NOMO-1 (cell line): Measurements from ENCODE around the gene ABCD4.
"Not testable (repeated sequence)": the region's sequence is repeated elsewhere in the genome, so short reads cannot be mapped to it uniquely, and the experiment has no call there.

Experiments
- DNase-seq, 2 experiments: peaks; one replicate each; lab custom pipeline; 2025; ENCODE audit not compliant: unreplicated experiment in 2 of 2; lab: John Stamatoyannopoulos, UW

The ABCD4 gene

DNA sequence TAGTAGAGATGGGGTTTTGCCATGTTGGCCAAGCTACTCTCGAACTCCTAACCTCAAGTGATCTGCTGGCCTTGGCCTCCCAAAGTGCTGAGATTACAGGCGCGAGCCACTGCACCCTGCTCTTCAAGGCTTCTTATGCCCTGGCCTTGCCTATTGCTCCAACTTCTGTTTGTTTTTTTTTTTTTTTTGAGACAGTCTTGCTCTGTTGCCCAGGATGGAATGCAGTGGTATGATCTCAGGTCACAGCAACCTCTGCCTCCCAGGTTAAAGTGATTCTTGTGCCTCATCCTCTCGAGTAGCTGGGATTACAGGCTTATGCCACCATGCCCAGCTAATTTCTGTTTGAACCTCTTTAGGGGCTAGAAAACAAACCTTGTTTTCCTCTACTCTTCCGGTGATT is 6.0 kb upstream of the ABCD4 start:
- no peak for DNase-seq

GRCh38 chr14:74302152-74302628 is 544 bp downstream of the ABCD4 start:
- DNase-seq, result peak; percentile 49 to 80

- no peak for DNase-seq
These were observed 1.1 kb downstream of the ABCD4 start for GRCh38 chr14:74301594-74302151.

- no peak for DNase-seq
These were observed 3.6 kb downstream of the ABCD4 start for GRCh38 chr14:74299061-74299545.

DNA sequence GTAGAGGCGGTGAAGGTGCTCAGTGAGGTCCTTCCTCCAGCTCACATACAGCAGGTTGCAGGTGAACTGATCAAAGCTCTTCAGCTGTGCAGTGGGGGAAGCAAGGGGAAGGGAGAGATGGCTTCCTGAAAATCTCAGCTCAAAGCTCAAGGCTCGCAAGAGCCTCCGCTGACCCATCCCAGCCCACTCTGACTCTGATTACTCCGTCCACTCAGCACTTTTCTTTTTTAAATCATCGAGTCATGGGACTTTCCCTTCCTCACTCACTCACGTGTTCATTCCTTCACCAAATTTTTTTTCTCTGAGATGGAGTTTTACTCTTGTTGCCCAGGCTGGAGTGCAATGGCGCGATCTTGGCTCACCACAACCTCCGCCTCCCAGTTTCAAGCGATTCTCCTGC is 4.7 kb downstream of the ABCD4 start:
- no peak for DNase-seq

DNA sequence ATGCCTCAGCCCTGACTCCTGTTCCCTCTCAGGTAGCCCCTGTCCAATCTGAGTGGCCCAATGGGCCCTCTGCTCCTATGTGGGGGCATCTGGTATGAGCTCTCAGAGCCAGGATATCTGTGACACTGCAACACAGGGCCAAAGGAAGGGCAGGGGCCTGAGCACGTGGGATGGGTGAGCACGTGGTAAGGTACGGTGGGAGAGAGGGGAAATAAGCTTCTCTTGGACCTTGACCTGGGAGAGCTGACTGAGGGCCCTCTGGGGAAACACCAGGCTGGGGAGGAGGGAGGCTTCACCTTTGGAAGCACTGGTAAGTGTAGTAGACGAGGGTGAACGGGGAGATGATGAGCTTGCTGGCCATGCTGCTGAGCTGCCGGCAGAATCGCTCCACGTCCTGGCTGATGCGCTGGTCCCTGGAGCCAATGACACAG is 6.7 kb downstream of the ABCD4 start:
- no peak for DNase-seq

DNA sequence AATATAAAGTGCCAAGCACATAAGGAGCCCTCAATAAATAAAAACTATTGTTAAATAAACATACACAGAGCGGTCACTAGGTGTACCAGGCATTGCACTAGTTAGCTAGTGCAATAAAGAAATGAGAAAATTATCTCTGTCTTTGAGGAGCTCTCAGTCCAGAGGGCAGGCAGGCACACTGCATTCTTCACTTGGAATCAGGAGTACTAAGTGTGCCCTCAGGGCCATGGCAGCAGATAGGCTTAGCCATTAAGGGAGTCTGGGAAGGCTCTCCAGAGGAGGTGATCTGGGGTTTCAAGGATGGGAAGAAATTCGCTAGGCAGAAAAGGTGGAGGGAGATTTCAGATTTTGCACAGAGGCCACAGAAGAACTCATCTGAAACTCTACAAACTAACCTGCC is 9.1 kb downstream of the ABCD4 start:
- DNase-seq, result no peak

- DNase-seq, result no peak
These were observed 10.7 kb downstream of the ABCD4 start for GRCh38 chr14:74292061-74292460.

GRCh38 chr14:74290415-74290814 is 12.3 kb downstream of the ABCD4 start:
- DNase-seq, result no peak

DNA sequence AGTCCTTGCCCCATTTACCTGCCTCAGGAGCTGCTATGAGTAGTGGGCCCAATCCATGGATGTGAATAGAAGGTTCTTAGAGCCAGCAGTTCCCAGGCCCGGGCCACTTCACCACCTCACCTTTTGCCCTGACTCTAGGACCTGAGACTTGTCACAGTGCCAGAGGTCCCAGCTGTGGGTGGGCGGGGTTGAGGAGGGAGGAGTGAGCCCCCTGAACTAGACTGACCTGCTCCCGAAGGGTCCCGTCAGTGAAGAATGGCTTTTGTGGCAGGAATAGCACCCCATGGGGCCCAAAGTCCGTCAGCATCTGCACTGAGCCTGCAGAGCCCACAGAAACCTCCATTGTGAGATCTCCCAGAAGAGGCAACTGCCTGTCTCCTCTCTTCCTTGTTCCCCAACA is 12.9 kb downstream of the ABCD4 start:
- no peak for DNase-seq

GRCh38 chr14:74286736-74287135 is 16.0 kb downstream of the ABCD4 start:
- no peak for DNase-seq

DNA sequence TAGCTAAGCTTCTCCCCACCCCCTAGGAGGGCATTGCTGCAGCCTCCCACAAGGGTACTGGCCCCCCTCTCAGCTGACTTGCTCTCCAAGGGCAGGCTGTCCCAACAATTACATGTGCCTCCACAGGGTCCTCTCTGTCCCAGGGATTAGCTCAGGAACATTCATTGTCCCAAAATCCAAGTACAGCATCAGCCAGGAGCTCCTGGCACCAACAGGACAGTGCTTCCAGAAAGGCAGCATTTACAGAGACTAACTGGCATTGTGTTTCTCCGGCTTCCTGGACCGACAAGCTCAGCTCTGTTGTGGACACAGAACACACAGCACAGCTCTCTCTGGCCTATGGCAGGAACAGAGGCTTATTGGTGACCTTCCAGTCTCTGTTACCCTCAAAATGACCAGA is 21.7 kb downstream of the ABCD4 start:
- DNase-seq, result no peak

DNA sequence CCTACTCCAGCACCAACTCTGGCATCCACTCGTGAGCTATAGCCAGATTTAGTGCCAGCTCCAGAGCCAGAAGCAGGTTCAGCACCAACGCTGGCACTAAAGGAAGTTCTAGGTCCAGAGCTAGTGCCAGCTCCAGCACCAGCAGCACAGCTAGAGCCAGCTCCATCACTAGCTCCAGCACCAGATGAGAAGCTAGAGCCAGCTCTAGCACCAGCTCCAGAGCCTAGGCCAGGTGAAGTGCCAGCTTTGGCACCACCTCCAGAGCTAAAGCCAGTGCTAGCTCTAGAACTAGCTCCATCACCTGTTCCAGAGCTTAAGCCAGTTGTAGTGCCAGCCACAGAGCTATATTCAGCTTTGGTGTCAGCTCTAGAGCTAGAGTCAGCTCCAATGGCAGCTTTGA is 24.7 kb downstream of the ABCD4 start:
- DNase-seq, result no peak

DNA sequence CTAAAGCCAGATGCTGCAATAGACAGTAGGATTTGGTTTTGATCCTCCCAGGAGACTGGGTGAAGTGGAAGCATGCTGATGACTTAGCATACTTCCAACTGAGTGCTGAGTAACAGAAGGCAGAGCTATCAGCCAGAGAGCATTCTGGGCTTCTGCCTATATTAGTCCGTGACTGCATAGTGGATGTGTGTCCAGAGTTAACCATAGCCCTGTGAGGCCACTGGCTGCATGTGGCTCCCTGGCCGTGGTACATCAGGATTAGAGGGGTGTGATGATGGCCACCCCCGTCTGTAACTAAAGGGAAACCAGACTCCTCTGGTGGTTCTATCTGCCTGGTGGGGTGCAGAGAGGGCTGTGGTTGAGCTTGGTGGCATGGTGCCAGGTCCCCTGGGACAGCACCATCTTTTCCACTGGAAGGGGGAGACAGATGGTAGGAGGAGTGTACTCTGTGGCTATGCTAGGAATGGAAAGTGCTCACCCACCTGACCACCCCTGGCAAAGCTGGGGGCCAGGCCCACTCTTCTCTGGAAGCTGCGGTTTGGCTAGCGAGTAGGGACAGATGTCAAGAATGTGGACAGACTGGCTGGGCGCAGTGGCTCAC is 27.4 kb downstream of the ABCD4 start:
- DNase-seq, result no peak

GRCh38 chr14:74271365-74271764 is 31.4 kb downstream of the ABCD4 start:
- no peak for DNase-seq

- DNase-seq, result not testable (repeated sequence)
These were observed 32.2 kb downstream of the ABCD4 start for GRCh38 chr14:74270382-74271177.

DNA sequence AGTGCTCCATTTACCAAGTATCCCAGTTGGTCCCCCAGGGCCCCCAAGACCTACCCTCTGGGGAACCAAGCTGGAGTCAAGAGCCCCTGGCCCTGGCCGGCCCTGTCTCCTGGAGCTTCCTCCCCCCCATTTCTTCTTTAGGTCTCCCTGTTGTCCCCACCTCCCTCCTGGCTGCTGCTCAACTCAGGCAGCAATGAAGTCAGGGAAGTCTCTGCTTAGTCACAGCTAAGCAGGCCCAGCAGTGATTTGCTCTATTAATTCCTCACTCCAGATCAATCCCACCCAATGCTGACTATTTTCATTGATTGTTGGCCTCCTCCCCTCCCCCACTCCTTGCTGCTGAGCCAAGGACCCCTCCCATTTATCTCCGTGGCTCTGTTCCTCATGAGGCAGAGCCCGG is 35.1 kb downstream of the ABCD4 start:
- no peak for DNase-seq

DNA sequence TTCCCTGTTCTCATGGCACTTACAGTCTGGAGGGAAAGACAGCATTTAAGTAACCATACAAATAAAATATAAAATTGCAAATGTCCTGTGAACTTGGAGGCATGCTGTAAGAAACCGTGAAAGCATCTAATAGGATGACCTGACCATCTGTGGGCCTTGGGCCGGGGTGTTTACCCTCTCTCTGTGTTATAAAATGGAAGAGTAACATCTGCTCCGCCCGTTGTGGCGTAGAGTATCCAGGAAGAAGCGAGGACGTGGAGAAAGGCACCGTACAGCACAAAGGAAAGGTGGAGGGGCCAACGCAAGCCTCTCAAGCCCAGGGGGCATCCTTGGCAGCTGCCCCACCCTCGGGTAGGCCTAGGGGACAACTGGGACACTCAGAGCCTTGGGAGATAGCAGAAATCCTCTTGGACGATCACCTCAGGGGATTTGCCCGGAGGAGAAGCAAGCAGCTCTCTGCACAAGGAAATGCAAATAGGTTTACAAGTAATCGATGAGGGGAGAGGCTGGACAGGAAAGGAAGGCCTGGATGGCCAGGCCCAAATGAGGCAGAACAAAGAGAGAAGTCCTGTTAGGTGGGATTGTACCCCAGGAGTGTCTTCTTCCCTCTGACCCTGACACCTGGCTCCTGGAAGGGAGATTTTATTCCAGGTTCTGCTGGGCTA is 37.3 kb downstream of the ABCD4 start:
- DNase-seq, result no peak

DNA sequence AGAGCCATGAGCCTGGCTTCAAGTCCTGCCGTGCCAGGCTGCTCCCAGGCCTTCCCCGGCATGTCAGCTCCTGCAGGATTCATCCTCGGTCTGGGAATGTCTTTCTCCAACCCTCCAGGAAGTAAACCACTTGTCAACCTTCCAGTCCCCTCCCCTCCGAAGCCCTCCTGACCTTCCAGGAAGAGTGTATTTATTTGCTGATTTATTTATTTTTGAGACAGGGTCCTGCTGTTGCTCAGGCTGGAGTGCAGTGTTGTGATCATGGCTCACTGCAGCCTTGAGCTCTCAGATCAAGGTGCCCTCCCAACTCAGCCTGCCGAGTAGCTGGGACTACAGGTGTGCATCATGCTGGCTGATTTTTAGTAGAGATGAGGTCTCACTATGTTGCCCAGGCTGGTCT is 38.8 kb downstream of the ABCD4 start:
- no peak for DNase-seq

GRCh38 chr14:74263181-74263580 is 39.6 kb downstream of the ABCD4 start:
- DNase-seq, result no peak

DNA sequence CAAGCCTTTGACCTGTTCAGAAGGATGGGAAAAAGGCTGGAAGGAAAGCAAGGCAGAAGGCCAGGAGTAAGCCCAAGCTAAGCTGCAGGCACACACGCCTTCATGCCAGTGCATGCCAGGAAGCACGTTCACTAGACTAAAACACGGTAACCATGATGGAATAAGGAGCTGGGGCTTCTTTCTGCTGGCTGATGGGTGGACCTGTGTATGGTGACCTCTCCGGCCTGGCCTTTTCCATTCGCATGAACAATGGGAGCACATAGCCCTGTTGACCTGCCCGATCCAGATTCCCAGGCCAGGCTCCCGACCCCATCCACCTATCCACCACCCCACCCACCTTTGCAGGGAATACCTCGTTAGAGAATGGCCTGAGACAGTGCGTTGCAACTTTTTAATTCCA is 40.7 kb downstream of the ABCD4 start:
- DNase-seq, result no peak
